Breast epithelium (tissue), 4 donors: ENCODE results near the gene PHF19. TPM values are rescaled to one million over a fixed set of nuclear protein-coding genes. Genes with fewer than 3 reads are reported as not detected.

Source experiments
- DNase-seq, 2 donors: peaks; one replicate each; pipeline ENCODE4 v3.0.0-alpha.2; 2019; ENCODE audit warnings: low spot score in 2 of 2
- H3K27ac ChIP-seq, 2 donors: fragments of 200-600 bp; sonication (generic) in 1 of 2; one replicate each; pipeline ENCODE4 v1.5.1; 2016 to 2019; ENCODE audit warnings: mild to moderate bottlenecking in 1 of 2
- H3K27me3 ChIP-seq, 2 donors: fragments of 200-600 bp; sonication (generic) in 1 of 2; one replicate each; pipeline versions ENCODE4 v1.5.1 to v1.6.0; 2017 to 2019; ENCODE audit warnings: control low read depth in 1 of 2, mild to moderate bottlenecking in 1 of 2
- H3K36me3 ChIP-seq: fragments of 200-600 bp; one replicate; pipeline ENCODE4 v1.5.1; 2019
- H3K4me1 ChIP-seq, 2 donors: fragments of 200-600 bp; sonication (generic); one replicate each; pipeline ENCODE4 v1.5.1; 2016 to 2019; ENCODE audit warnings: control low read depth in 1 of 2
- H3K4me3 ChIP-seq, 3 donors: fragments of 200-600 bp; sonication (generic); 1 replicate in 2 of 3; 2 replicates in 1 of 3; pipeline ENCODE4 v1.5.1; 2016 to 2019; ENCODE audit warnings: mild to moderate bottlenecking in 3 of 3, moderate library complexity in 2 of 3
- H3K9me3 ChIP-seq, 2 donors: fragments of 200-600 bp; sonication (generic) in 1 of 2; one replicate each; pipeline ENCODE4 v1.5.1; 2016 to 2019; ENCODE audit warnings: control low read depth in 1 of 2
- CTCF ChIP-seq, 3 donors: fragments of 450-650 bp; IDR thresholded peaks; one replicate each; pipeline ENCODE4 v1.5.1; 2016 to 2017; ENCODE audit warnings: antibody characterized with exemption in 3 of 3, mild to moderate bottlenecking in 3 of 3, moderate library complexity in 3 of 3
- POLR2A ChIP-seq: fragments of 450-650 bp; IDR thresholded peaks from one replicate; pipeline ENCODE4 v1.6.1; 2016; ENCODE audit warnings: antibody characterized with exemption, mild to moderate bottlenecking, moderate library complexity
- POLR2AphosphoS5 ChIP-seq, 3 donors: sonication (generic); formaldehyde crosslinking; IDR thresholded peaks; one replicate each; pipeline ENCODE4 v1.6.1; 2017; ENCODE audit warnings: antibody characterized with exemption in 3 of 3
- intact Hi-C: fragments of 100-400 bp; cut with DNase I; formaldehyde crosslinking; loops from one replicate; pipeline ENCODE4 v1.15.1; 2023; ENCODE audit warnings: low total_unique reads
- total RNA-seq, 3 donors: library from RNA; depleted of rRNA; stranded (reverse); fragments of >200 nt; gene quantifications; one replicate each; pipeline ENCODE4 v1.1.0, GENCODE V29; 2016

The PHF19 gene
- total RNA-seq, 3 donors from 2014 or later: 16.5 to 33.1 (median 19.0) TPM

- H3K27ac ChIP-seq: no peak overlapping the region
- H3K9me3 ChIP-seq: no peaks in the 10 kb centered on the region
- no peak overlapping the region for H3K4me3 ChIP-seq
- no peak for TF ChIP-seq CTCF (IDR thresholded peaks at IDR 0.05)
- TF ChIP-seq POLR2AphosphoS5 (IDR thresholded peaks at IDR 0.05): no peak
- TF ChIP-seq POLR2A: no peak
- no peaks in the 10 kb centered on the region for H3K4me1 ChIP-seq
- H3K27me3 ChIP-seq: no peaks in the 10 kb centered on the region
- DNase-seq: no peak
- intact Hi-C loops: no loop called here
- no peaks in the 10 kb centered on the region for H3K36me3 ChIP-seq
These were observed 28.6 kb upstream of the PHF19 start for GRCh38 chr9:120905315-120906164.

GRCh38 chr9:120904978-120905301 lies 28.0 kb upstream of the PHF19 start:
- Histone ChIP-seq H3K9me3 (no peaks in the 10 kb centered on the region), H3K27ac (no peak overlapping the region), H3K27me3 (no peaks in the 10 kb centered on the region), H3K4me1 (no peaks in the 10 kb centered on the region), H3K4me3 (no peak overlapping the region), H3K36me3 (no peaks in the 10 kb centered on the region)
- no peak for TF ChIP-seq POLR2AphosphoS5 (IDR thresholded peaks at IDR 0.05)
- TF ChIP-seq CTCF (IDR thresholded peaks at IDR 0.05): no peak
- no peak for TF ChIP-seq POLR2A
- DNase-seq: no peak
- intact Hi-C loops: no loop called here

- no peak overlapping the region for H3K27ac ChIP-seq
- intact Hi-C loops: no loop called here
These were observed 27.3 kb upstream of the PHF19 start for GRCh38 chr9:120904061-120904977.

GRCh38 chr9:120902569-120903535 lies 25.9 kb upstream of the PHF19 start:
- H3K4me3 ChIP-seq: no peak overlapping the region
- TF ChIP-seq POLR2AphosphoS5 (IDR thresholded peaks at IDR 0.05) (no peak), POLR2A (no peak), CTCF (IDR thresholded peaks at IDR 0.05) (no peak)
- H3K27ac ChIP-seq: no peak overlapping the region
- no peak for DNase-seq
- H3K27me3 ChIP-seq: no peaks in the 10 kb centered on the region
- no peaks in the 10 kb centered on the region for H3K9me3 ChIP-seq
- intact Hi-C loops: no loop called here
- H3K4me1 ChIP-seq: no peaks in the 10 kb centered on the region
- no peaks in the 10 kb centered on the region for H3K36me3 ChIP-seq

More at GRCh38 chr9:120904061-120904977, 27.3 kb upstream of the PHF19 start:
- no peaks in the 10 kb centered on the region for H3K36me3 ChIP-seq
- TF ChIP-seq CTCF (IDR thresholded peaks at IDR 0.05): no peak
- no peak for TF ChIP-seq POLR2A
- no peak for TF ChIP-seq POLR2AphosphoS5 (IDR thresholded peaks at IDR 0.05)
- no peaks in the 10 kb centered on the region for H3K9me3 ChIP-seq
- H3K4me1 ChIP-seq: no peaks in the 10 kb centered on the region
- no peaks in the 10 kb centered on the region for H3K27me3 ChIP-seq
- DNase-seq: no peak
- no peak overlapping the region for H3K4me3 ChIP-seq
